ENCODE measurements around the gene KANK2. TPM values are rescaled to one million over a fixed set of nuclear protein-coding genes. Genes with fewer than 3 reads are reported as not detected.

KANK2 gene
- total and polyA plus RNA-seq, 3 experiments from 2014 or later = 0.16 to 2.3 (median 2.0) TPM

GRCh38 chr19:11115895-11116446, 81.4 kb downstream of the KANK2 start:
- Mint-ChIP-seq H3K4me1 (no peaks in the 10 kb centered on the region), H3K27ac (peak overlapping the region in 2 of 8 donors; percentile 58 to 69), H3K9me3 (no peaks in the 10 kb centered on the region), H3K4me3 (no peak overlapping the region), H3K36me3 (peaks cover 9 to 73% (median 20%) of the 10 kb centered on the region in 3 donors), H3K27me3 (no peaks in the 10 kb centered on the region)
- H3K27ac ChIP-seq (ENCODE audit: low read depth, low read length) = no peak overlapping the region
- ChIA-PET CTCF (interaction anchor here (1.2 to 1.3 kb wide), 2 partner anchors 9 to 10 kb away, joined by 4 to 5 read pairs; no protein-coding TSS in a partner anchor), POLR2A (no interaction called here)
- H3K9me3 ChIP-seq (ENCODE audit: low read length) = no peaks in the 10 kb centered on the region
- no peak overlapping the region for H3K4me3 ChIP-seq (ENCODE audit: low read length)
- DNase-seq = no peak
- no peaks in the 10 kb centered on the region for H3K4me1 ChIP-seq (ENCODE audit: insufficient read depth, low read length)
- no peaks in the 10 kb centered on the region for H3K27me3 ChIP-seq (ENCODE audit: insufficient read depth, low read length, poor library complexity, severe bottlenecking)
- peaks cover 14% of the 10 kb centered on the region for H3K36me3 ChIP-seq (ENCODE audit: insufficient read depth, low read length)

- ChIA-PET POLR2A (no interaction called here), CTCF (interaction anchor here (1.3 kb wide), 1 partner anchor 11 kb away, joined by 4 read pairs; no protein-coding TSS in a partner anchor)
- Histone ChIP-seq H3K4me3 (ENCODE audit: low read length) (no peak overlapping the region), H3K9me3 (ENCODE audit: low read length) (no peaks in the 10 kb centered on the region), H3K27me3 (ENCODE audit: insufficient read depth, low read length, poor library complexity, severe bottlenecking) (no peaks in the 10 kb centered on the region), H3K4me1 (ENCODE audit: insufficient read depth, low read length) (no peaks in the 10 kb centered on the region), H3K36me3 (ENCODE audit: insufficient read depth, low read length) (peaks cover 8% of the 10 kb centered on the region), H3K27ac (ENCODE audit: low read depth, low read length) (no peak overlapping the region)
- H3K36me3 Mint-ChIP-seq = peaks cover 6 to 71% (median 16%) of the 10 kb centered on the region in 3 donors
- no peak for DNase-seq
- no peak overlapping the region for H3K4me3 Mint-ChIP-seq
- peak overlapping the region in 2 of 8 donors; percentile 52 to 81 for H3K27ac Mint-ChIP-seq
- no peaks in the 10 kb centered on the region for H3K27me3 Mint-ChIP-seq
- no peaks in the 10 kb centered on the region for H3K4me1 Mint-ChIP-seq
- no peaks in the 10 kb centered on the region for H3K9me3 Mint-ChIP-seq
These were observed 82.3 kb downstream of the KANK2 start for GRCh38 chr19:11115042-11115441.

Other genes with a start within 250 kb of the KANK2 start
- gene SMARCA4, start 236.5 kb downstream of the KANK2 start, total RNA-seq = 100 to 1,000 TPM; 116 to 123 TPM
- gene SMARCA4, start 236.5 kb downstream of the KANK2 start, polyA plus RNA-seq = 38.7 TPM
- 10 to 100 TPM; 27.7 to 35.1 TPM for gene LDLR, start 108.1 kb downstream of the KANK2 start, total RNA-seq
- 8.2 TPM for gene LDLR, start 108.1 kb downstream of the KANK2 start, polyA plus RNA-seq
- 10 to 100 TPM; 35.3 to 37.2 TPM for gene SPC24, start 41.8 kb downstream of the KANK2 start, total RNA-seq
- gene SPC24, start 41.8 kb downstream of the KANK2 start, polyA plus RNA-seq = not detected
- gene ANGPTL8, start 42.1 kb upstream of the KANK2 start, total RNA-seq = not detected
- gene ANGPTL8, start 42.1 kb upstream of the KANK2 start, polyA plus RNA-seq = not detected
- gene DOCK6, start 65.0 kb upstream of the KANK2 start, total RNA-seq = 1 to 10 TPM; 2.3 to 3.5 TPM
- 0.71 TPM for gene DOCK6, start 65.0 kb upstream of the KANK2 start, polyA plus RNA-seq
- gene TSPAN16, start 98.6 kb upstream of the KANK2 start, total RNA-seq = not detected
- gene TSPAN16, start 98.6 kb upstream of the KANK2 start, polyA plus RNA-seq = not detected
- gene RAB3D, start 142.1 kb upstream of the KANK2 start, total RNA-seq = 1 to 10 TPM; 3.2 to 4.5 TPM
- 3.7 TPM for gene RAB3D, start 142.1 kb upstream of the KANK2 start, polyA plus RNA-seq
- gene TMEM205, start 148.7 kb upstream of the KANK2 start, total RNA-seq = 10 to 100 TPM; 24.8 to 30.5 TPM
- gene TMEM205, start 148.7 kb upstream of the KANK2 start, polyA plus RNA-seq = 75.9 TPM
- gene CCDC159, start 149.0 kb upstream of the KANK2 start, total RNA-seq = 10 to 100 TPM; 14.2 to 14.6 TPM
- 30.1 TPM for gene CCDC159, start 149.0 kb upstream of the KANK2 start, polyA plus RNA-seq
- gene PLPPR2, start 157.9 kb upstream of the KANK2 start, total RNA-seq = 1 to 10 TPM; 2.1 to 2.2 TPM
- 1.2 TPM for gene PLPPR2, start 157.9 kb upstream of the KANK2 start, polyA plus RNA-seq
- 1 to 10 TPM; 2.1 to 2.2 TPM for gene SWSAP1, start 177.1 kb upstream of the KANK2 start, total RNA-seq
- 7.0 TPM for gene SWSAP1, start 177.1 kb upstream of the KANK2 start, polyA plus RNA-seq
- gene EPOR, start 186.8 kb upstream of the KANK2 start, total RNA-seq = 1 to 10 TPM; 3.4 to 3.6 TPM
- 8.0 TPM for gene EPOR, start 186.8 kb upstream of the KANK2 start, polyA plus RNA-seq
- gene RGL3, start 221.8 kb upstream of the KANK2 start, total RNA-seq = not detected
- gene RGL3, start 221.8 kb upstream of the KANK2 start, polyA plus RNA-seq = not detected
- under 1 TPM; 0.11 to 0.24 TPM for gene ODAD3, start 237.6 kb upstream of the KANK2 start, total RNA-seq
- gene ODAD3, start 237.6 kb upstream of the KANK2 start, polyA plus RNA-seq = not detected
- gene PRKCSH, start 238.1 kb upstream of the KANK2 start, total RNA-seq = 100 to 1,000 TPM; 262 to 272 TPM
- 60.7 TPM for gene PRKCSH, start 238.1 kb upstream of the KANK2 start, polyA plus RNA-seq